ENCODE results near the gene CNPY2.

Gene CNPY2

DNA sequence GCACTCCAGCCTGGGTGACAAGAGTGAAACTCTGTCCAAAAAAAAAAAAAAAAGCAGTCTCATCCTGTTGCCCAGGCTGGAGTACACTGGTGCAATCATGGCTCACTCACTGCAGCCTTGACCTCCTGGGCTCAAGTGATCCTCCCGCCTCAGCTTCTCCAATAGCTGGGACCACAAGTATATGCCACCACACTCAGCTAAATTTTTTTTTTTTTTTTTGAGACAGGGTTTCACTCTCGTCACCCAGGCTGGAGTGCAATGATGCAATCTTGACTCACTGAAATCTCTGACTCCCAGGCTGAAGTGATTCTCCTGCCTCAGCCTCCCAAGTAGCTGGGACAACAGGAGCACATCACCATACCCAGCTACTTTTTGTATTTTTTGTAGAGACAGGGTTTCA is 5.2 kb upstream of the CNPY2 start:
- TF ChIP-seq, protein P1, sequence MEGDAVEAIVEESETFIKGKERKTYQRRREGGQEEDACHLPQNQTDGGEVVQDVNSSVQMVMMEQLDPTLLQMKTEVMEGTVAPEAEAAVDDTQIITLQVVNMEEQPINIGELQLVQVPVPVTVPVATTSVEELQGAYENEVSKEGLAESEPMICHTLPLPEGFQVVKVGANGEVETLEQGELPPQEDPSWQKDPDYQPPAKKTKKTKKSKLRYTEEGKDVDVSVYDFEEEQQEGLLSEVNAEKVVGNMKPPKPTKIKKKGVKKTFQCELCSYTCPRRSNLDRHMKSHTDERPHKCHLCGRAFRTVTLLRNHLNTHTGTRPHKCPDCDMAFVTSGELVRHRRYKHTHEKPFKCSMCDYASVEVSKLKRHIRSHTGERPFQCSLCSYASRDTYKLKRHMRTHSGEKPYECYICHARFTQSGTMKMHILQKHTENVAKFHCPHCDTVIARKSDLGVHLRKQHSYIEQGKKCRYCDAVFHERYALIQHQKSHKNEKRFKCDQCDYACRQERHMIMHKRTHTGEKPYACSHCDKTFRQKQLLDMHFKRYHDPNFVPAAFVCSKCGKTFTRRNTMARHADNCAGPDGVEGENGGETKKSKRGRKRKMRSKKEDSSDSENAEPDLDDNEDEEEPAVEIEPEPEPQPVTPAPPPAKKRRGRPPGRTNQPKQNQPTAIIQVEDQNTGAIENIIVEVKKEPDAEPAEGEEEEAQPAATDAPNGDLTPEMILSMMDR (IDR thresholded peaks at IDR 0.05) = no peak
- Histone ChIP-seq H3K4me3 (no peak overlapping the region), H3K27ac (no peak overlapping the region)
- no peak for DNase-seq (ENCODE audit: low spot score)

DNA sequence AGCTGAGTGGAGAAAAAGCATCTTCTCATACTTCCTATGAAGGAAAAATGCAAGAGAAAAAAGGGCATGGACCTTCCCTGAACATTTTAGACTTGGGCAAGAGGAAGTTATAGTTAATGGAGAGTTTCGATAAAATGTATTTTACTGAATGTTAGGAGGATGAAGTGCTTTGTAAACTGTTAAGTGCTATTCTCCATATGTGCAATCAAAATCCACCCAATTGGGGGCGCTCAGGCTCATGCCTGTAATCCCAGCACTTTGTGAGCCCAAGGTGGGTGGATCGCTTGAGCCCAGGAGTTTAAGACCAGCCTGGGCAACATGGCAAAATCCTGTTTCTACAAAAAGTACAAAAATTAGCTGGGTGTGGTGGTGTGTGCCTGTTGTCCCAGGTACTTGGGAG is 1.9 kb upstream of the CNPY2 start:
- Histone ChIP-seq H3K27ac (no peak overlapping the region), H3K4me3 (no peak overlapping the region)
- TF ChIP-seq, protein P1 (IDR thresholded peaks at IDR 0.05) = no peak
- DNase-seq (ENCODE audit: low spot score) = no peak

DNA sequence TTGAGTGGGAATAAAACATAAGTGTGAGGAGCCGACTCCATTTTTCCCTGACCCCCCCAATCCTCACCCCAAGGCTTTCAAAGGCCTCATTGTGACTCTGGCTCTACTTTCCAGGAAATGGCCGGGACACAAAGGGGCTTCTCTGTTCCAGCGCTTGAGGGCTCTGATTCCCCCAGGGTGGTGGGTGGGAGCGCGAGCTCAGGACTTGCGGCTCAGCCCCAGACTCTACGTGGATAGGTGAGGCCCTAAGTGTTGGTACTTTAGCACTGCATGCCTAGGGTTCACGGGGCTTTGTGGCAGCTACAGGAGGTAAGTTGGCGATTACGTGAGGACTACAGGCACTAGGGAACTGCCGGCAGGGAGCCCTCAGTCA is 553 bp downstream of the CNPY2 start:
- peak overlapping the region; percentile 84 to 95 for H3K27ac ChIP-seq
- DNase-seq (ENCODE audit: low spot score) = no peak
- peak overlapping the region; percentile 93 for H3K4me3 ChIP-seq
- TF ChIP-seq, protein P1 (IDR thresholded peaks at IDR 0.05) = no peak

DNA sequence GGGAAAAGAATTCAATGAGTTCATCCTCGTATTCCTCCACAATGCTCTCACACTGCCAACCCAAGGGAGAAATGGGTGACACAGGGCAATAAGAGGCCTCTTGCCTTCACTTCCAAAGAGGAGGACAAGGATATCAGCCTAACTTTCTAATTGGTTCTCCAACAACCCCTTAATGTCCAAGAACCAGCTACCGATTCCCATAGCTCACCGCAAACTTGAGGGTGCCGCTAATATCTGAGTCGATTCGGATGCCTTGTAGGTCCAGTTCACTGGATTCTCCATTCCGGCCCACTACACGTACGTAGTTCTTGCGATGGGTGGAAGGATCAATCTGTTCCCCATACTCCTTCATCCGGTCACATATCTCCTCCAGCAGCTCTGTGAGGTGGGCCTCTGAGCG is 4.8 kb downstream of the CNPY2 start:
- no peak for DNase-seq (ENCODE audit: low spot score)
- no peak overlapping the region for H3K4me3 ChIP-seq
- no peak overlapping the region for H3K27ac ChIP-seq
- TF ChIP-seq, protein P1 (IDR thresholded peaks at IDR 0.05) = no peak

DNA sequence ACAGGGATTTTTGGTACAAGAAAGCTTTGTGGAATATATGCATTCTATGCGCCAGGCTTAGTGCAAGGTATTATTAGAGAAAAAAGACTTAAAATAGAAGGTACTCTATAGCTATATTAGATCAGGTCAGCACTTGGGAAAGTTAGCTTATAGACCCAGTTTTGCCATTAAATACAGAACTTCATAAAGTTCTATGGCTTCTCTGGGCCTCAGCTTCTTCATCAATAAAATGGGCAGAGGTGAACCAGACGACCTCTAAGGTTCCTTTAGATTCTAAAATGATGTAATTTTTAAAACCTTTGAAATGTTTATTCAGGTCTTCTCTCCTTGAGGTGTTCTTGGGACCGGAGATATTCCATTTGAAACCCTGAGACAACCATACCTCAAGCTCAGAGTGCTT is 7.1 kb downstream of the CNPY2 start:
- Histone ChIP-seq H3K4me3 (no peak overlapping the region), H3K27ac (no peak overlapping the region)
- DNase-seq (ENCODE audit: low spot score) = no peak
- TF ChIP-seq, protein P1 (IDR thresholded peaks at IDR 0.05) = no peak

DNA sequence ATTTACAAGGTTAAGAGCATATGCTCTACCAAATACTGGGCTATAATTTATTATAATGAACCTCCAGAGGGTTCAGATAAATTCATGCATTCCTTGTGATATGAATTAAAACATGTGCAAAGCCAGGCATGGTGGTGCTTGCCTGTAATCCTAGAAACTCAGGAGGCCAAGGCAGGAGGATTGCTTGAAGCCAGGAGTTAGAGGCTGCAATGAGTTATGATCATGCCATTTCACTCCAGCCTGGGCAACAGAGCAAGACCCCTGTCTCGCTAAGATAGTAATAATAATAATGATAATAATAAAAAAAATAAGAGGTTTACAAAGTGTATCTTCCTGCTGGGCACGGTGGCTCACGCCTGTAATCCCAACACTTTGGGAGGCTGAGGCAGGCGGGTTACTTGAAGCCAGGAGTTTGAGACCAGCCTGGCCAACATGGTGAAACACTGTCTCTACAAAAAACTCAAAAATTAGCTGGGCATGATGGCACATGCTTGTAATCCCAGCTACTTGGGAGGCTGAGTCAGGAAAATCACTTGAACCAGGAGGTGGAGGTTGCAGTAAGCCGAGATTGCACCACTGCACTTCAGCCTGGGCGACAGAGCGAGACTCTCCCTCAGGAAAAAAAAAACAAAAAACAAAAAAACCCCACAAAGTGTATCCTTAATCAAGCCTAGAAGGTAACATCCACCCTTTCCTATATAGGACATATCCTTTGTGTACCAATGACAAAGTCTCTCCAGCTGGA is 8.4 kb downstream of the CNPY2 start:
- TF ChIP-seq, protein P1 (IDR thresholded peaks at IDR 0.05) = no peak
- no peak for DNase-seq (ENCODE audit: low spot score)
- Histone ChIP-seq H3K27ac (no peak overlapping the region), H3K4me3 (no peak overlapping the region)

DNA sequence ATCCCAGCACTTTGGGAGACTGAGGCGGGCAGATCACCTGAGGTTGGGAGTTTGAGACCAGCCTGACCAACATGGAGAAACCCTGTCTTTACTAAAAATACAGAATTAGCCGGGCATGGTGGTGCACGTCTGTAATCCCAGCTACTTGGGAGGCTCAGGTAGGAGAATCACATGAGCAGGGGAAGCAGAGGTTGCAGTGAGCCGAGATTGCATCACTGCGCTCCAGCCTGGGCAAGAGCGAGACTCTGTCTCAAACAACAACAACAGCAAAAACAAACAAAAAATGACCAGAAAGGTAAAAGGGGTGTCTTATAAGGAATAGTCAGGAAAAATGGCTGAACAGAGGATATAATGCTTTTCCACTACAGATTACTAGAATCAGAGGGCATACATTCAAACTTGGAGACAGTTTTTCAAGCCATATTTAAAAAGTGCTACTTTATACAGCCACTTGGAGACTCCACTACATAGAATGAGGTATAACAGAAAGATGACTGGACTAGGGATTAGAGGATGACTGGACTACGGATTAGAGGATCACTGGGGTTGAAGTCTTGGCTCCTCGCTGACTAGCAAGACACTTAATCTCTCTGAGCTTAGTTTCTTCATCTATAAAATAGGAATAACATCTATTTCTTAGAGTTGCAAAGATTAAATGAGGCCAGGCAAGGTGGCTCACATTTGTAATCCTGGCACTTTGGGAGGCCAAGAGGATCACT is 10.8 kb downstream of the CNPY2 start:
- Histone ChIP-seq H3K27ac (no peak overlapping the region), H3K4me3 (no peak overlapping the region)
- TF ChIP-seq, protein P1 (IDR thresholded peaks at IDR 0.05) = no peak
- DNase-seq (ENCODE audit: low spot score) = no peak

Data from coronary artery (tissue), 2 donors.